ENCODE data around the gene A3GALT2.

Gene A3GALT2

GRCh38 chr1:33288976-33289857, 31.7 kb downstream of the A3GALT2 start:
- no peak for DNase-seq

GRCh38 chr1:33287317-33287716, 33.6 kb downstream of the A3GALT2 start:
- DNase-seq: no peak

GRCh38 chr1:33286451-33287185, 34.3 kb downstream of the A3GALT2 start:
- no peak for DNase-seq

- DNase-seq: no peak
Measured at GRCh38 chr1:33284049-33284448, 36.8 kb downstream of the A3GALT2 start.

DNA sequence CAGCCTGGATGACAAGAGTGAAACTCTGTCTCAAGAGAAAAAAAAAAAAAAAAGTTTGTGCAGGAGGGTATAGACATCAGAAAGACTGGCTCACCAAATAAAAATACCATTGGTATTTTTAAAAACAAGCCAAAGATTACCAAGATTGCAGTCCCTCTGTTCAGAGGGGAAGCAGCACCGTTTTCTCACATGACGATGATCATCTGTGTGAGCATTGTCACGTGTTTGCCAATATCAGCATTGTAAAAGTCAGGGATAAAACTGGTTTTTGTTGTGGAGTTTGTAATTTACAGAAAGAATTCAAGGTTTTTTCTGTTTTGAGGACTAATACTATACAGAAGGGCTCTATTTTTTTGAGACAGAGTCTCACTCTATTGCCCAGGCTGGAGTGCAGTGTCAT, 38.1 kb downstream of the A3GALT2 start:
- no peak for DNase-seq

GRCh38 chr1:33281554-33282303, 39.2 kb downstream of the A3GALT2 start:
- DNase-seq: no peak

- no peak for DNase-seq
Measured at GRCh38 chr1:33280091-33280661, 40.7 kb downstream of the A3GALT2 start.

DNA sequence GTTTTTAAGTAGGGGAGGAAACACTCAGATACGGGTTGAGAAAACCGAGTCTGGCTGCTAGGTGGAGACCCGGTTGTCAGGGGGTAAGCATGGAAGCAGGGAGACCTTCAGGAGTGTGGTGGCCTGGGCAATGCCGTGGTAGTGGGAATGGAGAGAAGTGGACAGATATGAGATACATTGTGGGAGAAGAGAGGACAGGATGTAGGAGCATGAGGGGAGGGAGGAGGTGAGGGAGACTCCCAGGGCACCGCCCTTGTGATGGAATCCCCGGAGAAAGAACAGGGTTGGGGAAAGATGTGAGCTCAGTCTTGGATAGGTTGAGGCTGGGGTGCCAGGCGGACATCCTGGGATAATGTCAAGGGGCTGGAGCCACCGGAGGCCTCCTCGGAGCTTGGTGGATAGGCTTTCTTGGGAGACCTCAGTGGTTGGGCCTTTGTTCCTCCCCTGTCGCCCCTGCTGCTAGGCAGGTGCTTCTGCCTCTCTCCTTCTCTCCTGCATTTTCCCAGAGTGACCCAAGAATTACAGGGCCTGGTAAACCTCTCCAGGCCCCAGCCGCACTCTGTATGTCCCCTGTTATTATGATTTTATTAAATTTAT, 43.3 kb downstream of the A3GALT2 start:
- no peak for DNase-seq

DNA sequence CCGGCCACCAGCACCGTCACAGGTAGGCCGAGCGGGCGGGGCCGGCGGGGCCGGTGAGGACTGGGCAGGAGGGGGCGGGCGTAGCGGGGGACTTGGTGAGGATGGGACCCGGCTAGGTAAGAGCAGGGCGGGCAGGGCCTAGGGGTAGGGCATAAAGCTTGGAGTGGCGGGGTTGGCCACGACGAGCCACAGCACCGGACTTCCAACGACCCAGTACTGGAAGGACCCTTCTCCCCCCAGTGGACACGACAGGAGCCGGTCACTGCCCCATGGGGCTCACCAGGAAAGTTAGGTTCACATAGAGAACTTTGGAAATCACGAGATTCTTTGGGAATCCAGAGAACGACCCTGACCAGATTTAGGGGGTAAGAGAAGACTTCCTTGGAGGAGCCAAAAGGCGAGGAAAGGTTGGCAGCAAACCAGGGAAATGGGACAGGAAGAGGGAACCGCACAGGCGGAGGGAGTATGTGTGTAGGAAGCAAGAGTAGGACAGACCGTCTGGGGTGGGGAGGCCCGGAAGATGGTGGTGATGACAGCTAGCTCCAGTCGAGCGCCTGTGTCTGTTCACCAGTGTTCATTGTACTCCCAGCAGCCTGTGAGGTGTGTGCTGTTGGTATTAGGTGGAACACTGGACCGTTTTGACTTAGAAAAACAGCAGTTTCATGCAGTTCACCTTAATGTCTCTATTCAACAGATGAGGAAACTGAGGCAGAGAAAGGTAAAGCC, 44.2 kb downstream of the A3GALT2 start:
- no peak for DNase-seq

DNA sequence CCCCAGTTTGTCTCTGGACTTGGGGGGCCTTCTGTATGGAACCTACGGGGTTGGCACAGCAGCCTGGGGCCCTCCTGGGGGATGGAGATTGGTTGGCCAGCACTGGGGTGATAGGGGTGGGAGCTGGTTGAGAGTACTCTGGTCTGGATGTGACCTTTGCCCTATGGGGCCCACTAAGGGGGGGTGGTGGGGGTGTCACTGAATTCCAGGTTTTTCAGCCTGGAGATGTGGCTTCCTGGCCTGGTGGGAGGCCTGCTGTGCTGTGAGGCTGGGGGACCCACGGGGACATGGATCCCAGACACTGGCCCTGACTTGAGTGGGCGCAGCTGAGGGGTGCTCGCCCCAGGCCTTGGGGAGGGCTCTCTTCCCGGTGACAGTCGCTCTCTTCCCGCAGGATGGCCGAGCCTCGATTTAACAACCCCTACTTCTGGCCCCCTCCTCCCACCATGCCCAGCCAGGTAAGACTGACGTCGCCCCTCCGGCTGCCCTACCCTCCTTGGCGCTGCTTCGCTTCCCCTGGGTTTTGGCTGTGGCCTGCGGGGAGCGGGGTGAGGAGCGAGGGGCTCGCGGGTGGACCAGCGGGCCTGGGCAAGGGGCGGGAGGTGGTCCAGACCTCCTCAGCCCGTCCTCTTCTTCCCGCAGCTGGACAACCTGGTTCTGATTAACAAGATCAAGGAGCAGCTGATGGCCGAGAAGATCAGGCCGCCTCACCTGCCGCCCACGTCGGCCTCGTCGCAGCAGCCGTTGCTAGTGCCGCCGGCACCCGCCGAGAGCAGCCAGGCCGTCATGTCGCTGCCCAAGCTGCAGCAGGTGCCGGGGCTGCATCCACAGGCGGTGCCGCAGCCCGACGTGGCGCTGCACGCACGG, 45.0 kb downstream of the A3GALT2 start:
- no peak for DNase-seq

- no peak for DNase-seq
Measured at GRCh38 chr1:33275195-33275594, 45.7 kb downstream of the A3GALT2 start.

DNA sequence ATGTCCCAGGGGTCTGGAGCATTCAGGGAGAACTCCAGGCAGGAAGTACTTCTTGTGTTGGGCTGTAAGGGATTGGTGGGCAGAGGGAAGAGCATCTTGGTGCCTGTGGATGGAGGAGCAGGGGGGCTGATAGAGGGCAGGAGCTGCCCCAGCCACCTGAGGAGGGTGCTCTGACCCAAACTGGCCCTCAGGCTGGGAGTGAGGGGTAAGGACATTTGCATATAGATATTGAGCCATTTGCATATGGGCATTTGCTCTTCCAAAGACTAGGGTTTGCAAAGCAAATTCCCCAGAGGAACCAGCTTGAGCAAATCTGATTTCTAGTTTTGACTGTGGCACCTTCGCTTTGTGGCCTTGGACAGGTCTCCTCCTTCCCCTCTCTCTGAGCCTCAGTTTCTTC, 46.5 kb downstream of the A3GALT2 start:
- DNase-seq: no peak

GRCh38 chr1:33273961-33274371, 46.9 kb downstream of the A3GALT2 start:
- DNase-seq: no peak

DNA sequence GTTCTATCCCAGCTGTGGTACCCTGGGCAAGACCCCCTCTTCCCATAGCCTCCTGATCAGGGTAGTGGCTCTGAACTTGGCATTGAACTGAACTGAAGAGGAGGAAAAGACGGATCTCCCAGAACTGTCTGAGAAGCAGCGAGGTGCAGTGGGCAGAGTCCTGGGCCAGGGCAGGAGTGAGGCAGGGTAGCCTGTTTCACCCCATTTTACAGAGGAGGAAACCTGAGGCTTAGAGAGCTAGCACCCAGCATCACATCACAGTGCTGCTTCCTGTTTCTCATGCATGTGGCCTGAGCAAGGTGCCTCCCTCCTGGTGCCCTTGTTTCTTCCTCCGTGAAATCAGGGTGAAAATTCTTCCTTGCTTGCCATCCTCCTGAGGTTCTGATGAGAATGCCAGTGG, 47.5 kb downstream of the A3GALT2 start:
- no peak for DNase-seq

- no peak for DNase-seq
Measured at GRCh38 chr1:33272930-33273329, 48.0 kb downstream of the A3GALT2 start.

GRCh38 chr1:33272509-33272908, 48.4 kb downstream of the A3GALT2 start:
- no peak for DNase-seq

- no peak for DNase-seq
Measured at GRCh38 chr1:33271666-33272505, 49.0 kb downstream of the A3GALT2 start.

DNA sequence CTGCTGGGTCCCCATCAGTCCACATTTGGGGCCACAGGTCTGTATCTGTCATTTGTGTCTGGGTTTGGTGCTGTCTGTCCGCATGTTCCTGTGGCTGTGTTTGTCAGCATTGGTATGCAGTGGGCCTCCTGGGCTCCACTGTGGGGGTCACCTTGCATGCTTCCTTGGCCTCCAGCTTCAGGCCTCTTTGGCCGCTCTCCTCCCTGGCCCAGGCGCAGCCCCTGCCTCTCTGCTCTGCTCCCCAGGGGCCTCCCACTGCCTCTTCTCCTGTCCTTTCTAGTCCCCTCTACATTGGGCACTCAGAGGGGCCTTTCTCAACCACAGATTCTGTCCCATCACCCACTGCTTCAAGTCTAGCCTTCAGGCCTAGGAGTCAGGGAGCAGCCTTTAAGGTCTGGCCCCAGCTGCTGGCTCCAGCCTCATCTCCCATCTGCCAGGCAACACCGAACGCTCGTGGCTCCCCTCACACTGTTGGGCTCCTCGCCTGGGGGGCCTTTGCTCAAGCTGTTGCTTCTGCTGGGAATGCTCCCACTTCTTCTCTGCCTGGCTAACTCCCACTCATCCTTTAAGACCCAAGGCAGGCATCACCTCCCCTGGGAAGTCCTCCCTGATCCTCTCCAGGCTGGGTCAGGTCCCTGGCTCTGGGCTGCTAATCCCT, 50.0 kb downstream of the A3GALT2 start:
- DNase-seq: no peak

- no peak for DNase-seq
Measured at GRCh38 chr1:33270379-33270778, 50.5 kb downstream of the A3GALT2 start.
